Heart right ventricle (tissue), 16 donors: ENCODE results near the gene LAMA4. TPM values are rescaled to one million over a fixed set of nuclear protein-coding genes. Genes with fewer than 3 reads are reported as not detected.

Experiments
- ATAC-seq, 8 donors: fragments of 200-7000 bp; cut with Tn5 transposase; one replicate each; pipeline ENCODE4 v1.9.1; 2020; ENCODE audit warnings: mild to moderate bottlenecking in 8 of 8, moderate library complexity in 8 of 8, moderate number of reproducible peaks in 1 of 8
- DNase-seq, 2 donors: peaks; one replicate each; pipeline ENCODE4 v3.0.0-alpha.2; 2020
- H3K27ac ChIP-seq, 10 donors: fragments of 200-600 bp; sonication (generic) in 2 of 10; one replicate each; pipeline versions ENCODE4 v1.5.0 to v1.8.0; 2020 to 2022; ENCODE audit warnings: mild to moderate bottlenecking in 3 of 10
- H3K27me3 ChIP-seq, 7 donors: fragments of 200-600 bp; one replicate each; pipeline ENCODE4 v1.8.0; 2021 to 2022; ENCODE audit warnings: mild to moderate bottlenecking in 2 of 7
- H3K36me3 ChIP-seq, 9 donors: fragments of 200-600 bp; sonication (generic) in 1 of 9; one replicate each; pipeline versions ENCODE4 v1.5.0 to v1.8.0; 2020 to 2022; ENCODE audit warnings: mild to moderate bottlenecking in 2 of 9
- H3K4me1 ChIP-seq, 9 donors: fragments of 200-600 bp; sonication (generic) in 1 of 9; one replicate each; pipeline versions ENCODE4 v1.5.0 to v1.8.0; 2020 to 2022; ENCODE audit warnings: mild to moderate bottlenecking in 4 of 9
- H3K4me3 ChIP-seq, 10 donors: fragments of 200-600 bp; sonication (generic) in 2 of 10; one replicate each; pipeline versions ENCODE4 v1.5.0 to v1.8.0; 2020 to 2022; ENCODE audit warnings: mild to moderate bottlenecking in 7 of 10, moderate library complexity in 2 of 10
- H3K9me3 ChIP-seq, 11 donors: fragments of 200-600 bp in 10 of 11; sonication (generic) in 2 of 11; one replicate each; pipeline versions ENCODE4 v1.5.0 to v1.8.0; 2013 to 2022; ENCODE audit warnings: mild to moderate bottlenecking in 2 of 11, control low read depth in 1 of 11, moderate library complexity in 1 of 11
- WGBS, 2 donors: extraction: QIAGEN DNeasy Blood & Tissue Kit; methylation state at CpG; one replicate each; pipeline ENCODE4 v1.1.7; 2013; ENCODE audit warnings: inconsistent platforms in 1 of 2; 5-methylcytosine and 5-hydroxymethylcytosine counted together
- intact Hi-C, 10 donors: fragments of 100-400 bp; cut with DNase I; formaldehyde crosslinking; loops; one replicate each; pipeline versions ENCODE4 v1.11.1 to v1.14.2; 2022
- polyA plus RNA-seq, 2 donors: library from polyadenylated mRNA; stranded (reverse); fragments of 200-250 nt; gene quantifications; one replicate each; pipeline ENCODE4 v1.2.3, GENCODE V29; 2013
- total RNA-seq, 10 donors: library from RNA; stranded (reverse); fragmentation: NEBNext Ultra II Directional in 3 of 10; extraction: Animal tissue kit (Norgen Biotek cat#: 25700) in 3 of 10; gene quantifications; one replicate each; pipeline versions ENCODE4 v1.2.1 to v1.2.4, GENCODE V29; 2021 to 2023
- TF ChIP-seq, protein P1 (sequence below), 9 donors: fragments of 200-600 bp; sonication (generic) in 2 of 9; IDR thresholded peaks; one replicate each; pipeline versions ENCODE4 v1.5.0 to v1.8.0; 2021 to 2022; ENCODE audit warnings: antibody characterized with exemption in 9 of 9, mild to moderate bottlenecking in 5 of 9, moderate library complexity in 1 of 9
- donor health status: Arrhythmogenic right ventricular cardiomyopathy.
- donor health status: ischemic (EF 13 %, LVEDD 7.1; RV severe dilation, severe dysfunction).
- donor health status: healthy with polysubstance abuse.
- donor health status: DM: no; HTN: yes; CAD: no.
- donor health status: DM: no; HTN: no; CAD: no.
- donor health status: ischemic (EF 25% LVEDD 6.9; RV normal size, moderate dysfunction).
- donor health status: ischemic (EF 25% LVEDD 5.7; RV mildly dilated, moderate dysfunction).
- donor health status: healthy.
- donor health status: DM: yes; HTN: yes; CAD: no.
- donor health status: Ischemic cardiomyopathy.
- donor health status: ischemic (EF 35%, LVEDD 5.7; RV mildly dilated, moderate dysfunction).
- donor health status: nonischemic (EF 11% LVEDD 7.7; RV severe dilation, severe dysfunction).
- donor health status: DM: yes; HTN: yes; CAD: no.
- donor health status: PGD.
- donor health status: ischemic (EF 29% LVEDD 5.4; RV normal size, mild dysfunction).
- donor health status: nonischemic (EF 23%, LVEDD 6.1; RV moderate dilation, normal function).

The LAMA4 gene
- total and polyA plus RNA-seq, 12 donors: 23.7 to 103 (median 82.5) TPM

DNA sequence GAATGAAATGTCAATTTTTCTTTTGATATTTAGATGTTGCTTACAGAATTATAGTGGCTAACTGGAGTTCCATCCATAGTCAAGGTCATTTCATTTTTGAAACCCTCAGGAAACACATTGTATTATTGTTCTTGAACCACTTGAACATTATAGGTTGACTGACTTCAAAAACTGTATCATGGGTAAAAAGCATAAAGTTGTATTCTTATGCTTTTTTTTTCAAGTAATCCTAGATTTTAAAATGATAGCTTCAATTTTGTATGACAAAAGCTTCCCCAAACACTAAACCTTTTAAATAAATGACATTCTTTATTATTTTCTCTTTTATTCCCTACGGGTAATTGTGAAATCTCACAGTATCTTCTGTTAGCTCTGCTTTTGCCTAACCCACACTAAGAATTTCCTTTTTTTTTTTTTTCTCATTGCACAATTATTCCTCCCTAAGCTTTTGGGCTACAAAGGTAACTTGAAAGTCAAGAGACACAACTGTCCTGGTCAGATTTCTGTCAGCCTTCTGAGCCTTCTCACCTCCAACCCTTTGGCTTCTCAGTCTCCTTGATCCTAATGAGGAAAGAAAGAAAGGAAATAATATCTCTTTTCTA, 36.9 kb upstream of the LAMA4 start:
- TF ChIP-seq, protein P1, sequence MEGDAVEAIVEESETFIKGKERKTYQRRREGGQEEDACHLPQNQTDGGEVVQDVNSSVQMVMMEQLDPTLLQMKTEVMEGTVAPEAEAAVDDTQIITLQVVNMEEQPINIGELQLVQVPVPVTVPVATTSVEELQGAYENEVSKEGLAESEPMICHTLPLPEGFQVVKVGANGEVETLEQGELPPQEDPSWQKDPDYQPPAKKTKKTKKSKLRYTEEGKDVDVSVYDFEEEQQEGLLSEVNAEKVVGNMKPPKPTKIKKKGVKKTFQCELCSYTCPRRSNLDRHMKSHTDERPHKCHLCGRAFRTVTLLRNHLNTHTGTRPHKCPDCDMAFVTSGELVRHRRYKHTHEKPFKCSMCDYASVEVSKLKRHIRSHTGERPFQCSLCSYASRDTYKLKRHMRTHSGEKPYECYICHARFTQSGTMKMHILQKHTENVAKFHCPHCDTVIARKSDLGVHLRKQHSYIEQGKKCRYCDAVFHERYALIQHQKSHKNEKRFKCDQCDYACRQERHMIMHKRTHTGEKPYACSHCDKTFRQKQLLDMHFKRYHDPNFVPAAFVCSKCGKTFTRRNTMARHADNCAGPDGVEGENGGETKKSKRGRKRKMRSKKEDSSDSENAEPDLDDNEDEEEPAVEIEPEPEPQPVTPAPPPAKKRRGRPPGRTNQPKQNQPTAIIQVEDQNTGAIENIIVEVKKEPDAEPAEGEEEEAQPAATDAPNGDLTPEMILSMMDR (IDR thresholded peaks at IDR 0.05): no peak
- Histone ChIP-seq H3K27ac (peak overlapping the region in 1 of 10 donors; percentile 1), H3K27me3 (no peaks in the 10 kb centered on the region), H3K36me3 (no peaks in the 10 kb centered on the region), H3K9me3 (no peaks in the 10 kb centered on the region), H3K4me3 (no peak overlapping the region), H3K4me1 (peaks cover 0 to 37% (median 17%) of the 10 kb centered on the region in 9 donors)
- ATAC-seq (no peak), DNase-seq (no peak)
- intact Hi-C loops: no loop called here
- WGBS, 2 donors: 83 to 88% methylated on average over 1 of the region's 1 CpG

- TF ChIP-seq, protein P1 (IDR thresholded peaks at IDR 0.05): no peak
- Histone ChIP-seq H3K27ac (peak overlapping the region in 9 of 10 donors; percentile 9 to 68 (median 55)), H3K4me3 (no peak overlapping the region), H3K9me3 (no peaks in the 10 kb centered on the region), H3K36me3 (no peaks in the 10 kb centered on the region), H3K4me1 (peaks cover 0 to 44% (median 19%) of the 10 kb centered on the region in 9 donors), H3K27me3 (no peaks in the 10 kb centered on the region)
- DNase-seq: peak; percentile 61 to 83
- 58 to 59% methylated on average over 4 of the region's 4 CpGs for WGBS, 2 donors
- peak; percentile 89 to 94 (median 92) for ATAC-seq
- intact Hi-C loops: loop anchor here in 1 of 10 donors (5.0 kb wide), 1 partner anchor 52 kb away; no protein-coding TSS in a partner anchor
Observed at GRCh38 chr6:112289038-112289566, 34.7 kb upstream of the LAMA4 start.

GRCh38 chr6:112288475-112288874, 34.1 kb upstream of the LAMA4 start:
- TF ChIP-seq, protein P1 (IDR thresholded peaks at IDR 0.05): no peak
- DNase-seq: no peak
- Histone ChIP-seq H3K27me3 (no peaks in the 10 kb centered on the region), H3K36me3 (no peaks in the 10 kb centered on the region), H3K9me3 (no peaks in the 10 kb centered on the region), H3K27ac (peak overlapping the region in 8 of 10 donors; percentile 19 to 67 (median 44)), H3K4me1 (peaks cover 0 to 44% (median 19%) of the 10 kb centered on the region in 9 donors), H3K4me3 (no peak overlapping the region)
- peak in 3 of 8 donors; percentile 21 to 34 (median 24) for ATAC-seq
- intact Hi-C loops: loop anchor here in 1 of 10 donors (5.0 kb wide), 1 partner anchor 51 kb away; no protein-coding TSS in a partner anchor

DNA sequence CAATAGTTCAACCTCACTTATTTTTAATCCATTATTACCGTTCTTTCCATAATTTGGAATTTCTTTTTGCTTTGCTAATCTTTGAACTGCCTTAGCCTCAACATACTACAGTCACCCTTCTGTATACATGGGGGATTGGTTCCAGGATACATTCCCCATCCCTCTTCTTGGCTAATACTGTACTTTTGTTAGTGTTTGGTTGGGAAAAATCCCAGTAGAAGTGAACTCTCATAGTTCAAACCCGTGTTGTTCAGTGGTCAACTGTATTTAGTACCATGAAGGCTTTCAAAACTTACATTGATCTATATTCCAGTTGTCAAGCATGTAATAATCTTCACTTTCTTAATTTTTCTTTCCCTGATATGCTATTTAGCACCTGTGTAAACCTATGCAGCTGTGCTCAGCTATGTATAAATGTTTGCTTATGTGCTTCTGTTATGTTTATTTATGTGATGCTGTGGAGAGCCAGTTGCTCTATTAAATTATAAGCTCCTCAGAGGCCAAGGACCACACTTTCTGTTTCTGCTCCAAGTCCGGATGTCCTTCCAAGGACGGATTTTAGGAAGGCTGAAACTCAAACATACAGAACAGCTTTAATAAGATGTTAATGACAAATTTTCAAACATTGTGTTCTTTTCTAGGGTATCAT, 33.3 kb upstream of the LAMA4 start:
- WGBS, 2 donors: 69 to 72% methylated on average over 4 of the region's 4 CpGs
- Histone ChIP-seq H3K27ac (peak overlapping the region in 7 of 10 donors; percentile 12 to 67 (median 40)), H3K36me3 (no peaks in the 10 kb centered on the region), H3K27me3 (no peaks in the 10 kb centered on the region), H3K4me3 (no peak overlapping the region), H3K9me3 (no peaks in the 10 kb centered on the region), H3K4me1 (peaks cover 0 to 47% (median 21%) of the 10 kb centered on the region in 9 donors)
- TF ChIP-seq, protein P1 (IDR thresholded peaks at IDR 0.05): no peak
- intact Hi-C loops: loop anchor here in 1 of 10 donors (5.0 kb wide), 1 partner anchor 50 kb away; no protein-coding TSS in a partner anchor
- DNase-seq (no peak), ATAC-seq (no peak)
